ENCODE measurements around the gene ASAP3. TPM values are rescaled to one million over a fixed set of nuclear protein-coding genes. Genes with fewer than 3 reads are reported as not detected.

Gene ASAP3
- total and polyA plus RNA-seq, 9 of the 15 experiments (the other 6 are each of a cell fraction or from before 2014, with no cell fraction given) = 1.7 to 31.2 (median 17.4) TPM

- peak; percentile 29; the same call in 1 of the 2 replicates for TF ChIP-seq ZNF512 (tag; IDR thresholded peaks at IDR 0.05)
- no peak for TF ChIP-seq NR4A1 (CRISPR knock-in tag; IDR thresholded peaks at IDR 0.05)
- TF ChIP-seq NR4A1 (tag; IDR thresholded peaks at IDR 0.05) = no peak
- TF ChIP-seq GATAD2A (IDR thresholded peaks at IDR 0.05) = no peak
- no peak for TF ChIP-seq ZNF518B (CRISPR knock-in tag; IDR thresholded peaks at IDR 0.05)
- no peak for TF ChIP-seq NFXL1 (CRISPR knock-in tag; IDR thresholded peaks at IDR 0.05)
- no peak for TF ChIP-seq CEBPB (tag; IDR thresholded peaks at IDR 0.05)
- TF ChIP-seq ZNF175 (CRISPR knock-in tag; IDR thresholded peaks at IDR 0.05; ENCODE audit: low read depth) = no peak
- TF ChIP-seq FOXO4 (CRISPR knock-in tag; IDR thresholded peaks at IDR 0.05) = no peak
- no peak for TF ChIP-seq PHF21A (IDR thresholded peaks at IDR 0.05; ENCODE audit: borderline replicate concordance, low read depth)
- TF ChIP-seq ZSCAN32 (CRISPR knock-in tag; IDR thresholded peaks at IDR 0.05) = no peak
- TF ChIP-seq ZNF668 (CRISPR knock-in tag; IDR thresholded peaks at IDR 0.05) = no peak
- 0 out of 4 replicates have a peak, but pooled peaks of 1 of the 2 experiments have one; percentile 10 for TF ChIP-seq SRF (CRISPR knock-in tag; IDR thresholded peaks at IDR 0.05)
- no peak for TF ChIP-seq CBFA2T2 (conservative IDR thresholded peaks at IDR 0.05)
- no peak for TF ChIP-seq MYBL2 (IDR thresholded peaks at IDR 0.05; ENCODE audit: low read depth)
- TF ChIP-seq MYBL2 (CRISPR knock-in tag; IDR thresholded peaks at IDR 0.05; ENCODE audit: borderline replicate concordance) = no peak
- no peak for TF ChIP-seq ATF1 (CRISPR knock-in tag; IDR thresholded peaks at IDR 0.05)
- 0 out of 2 replicates have a peak, but pooled peaks have one; percentile 23 for TF ChIP-seq ATF1 (tag; IDR thresholded peaks at IDR 0.05)
- TF ChIP-seq NELFE (IDR thresholded peaks at IDR 0.05; ENCODE audit: insufficient read depth, insufficient read length) = no peak
- TF ChIP-seq SMAD4 (CRISPR knock-in tag; conservative IDR thresholded peaks at IDR 0.05) = 0 out of 2 replicates have a peak, but pooled peaks have one; percentile 14
- peak; percentile 73; the same call in 1 of the 2 replicates for TF ChIP-seq NR1H2 (CRISPR knock-in tag; IDR thresholded peaks at IDR 0.05)
- TF ChIP-seq MIER1 (IDR thresholded peaks at IDR 0.05; ENCODE audit: low read depth) = no peak
These were observed at the start of gene ASAP3 (continued) for GRCh38 chr1:23483321-23484252.
